ENCODE data around the gene SPATA31D3.
"Not testable (repeated sequence)": the region's sequence is repeated elsewhere in the genome, so short reads cannot be mapped to it uniquely, and the experiment has no call there.

The SPATA31D3 gene

GRCh38 chr9:81980568-81980967 is 37.3 kb downstream of the SPATA31D3 start:
- DNase-seq = no peak

- no peak for DNase-seq
Observed at GRCh38 chr9:81981883-81982282, 38.6 kb downstream of the SPATA31D3 start.

GRCh38 chr9:81984928-81985327 is 41.6 kb downstream of the SPATA31D3 start:
- DNase-seq = no peak

- DNase-seq = no peak
Observed at GRCh38 chr9:81986051-81986450, 42.8 kb downstream of the SPATA31D3 start.

DNA sequence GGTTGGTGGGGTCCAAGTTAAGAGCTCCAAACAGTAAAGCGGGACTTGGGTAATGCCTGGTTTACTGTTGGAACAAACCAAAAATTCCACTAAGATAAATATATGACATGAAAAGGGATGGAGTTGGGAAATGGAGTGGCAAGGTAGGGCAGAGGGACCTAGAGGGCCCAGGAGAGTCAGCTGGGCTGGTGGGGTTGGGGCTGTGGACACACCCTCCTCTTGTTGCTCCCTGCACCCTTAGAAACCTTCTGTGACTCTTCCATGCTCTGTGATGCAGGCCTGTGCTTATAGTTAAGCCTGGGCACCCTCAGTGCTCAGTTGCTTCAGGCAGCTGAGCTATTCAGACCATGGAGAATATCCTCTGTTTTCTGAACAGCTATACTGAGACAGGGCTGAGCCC is 45.2 kb downstream of the SPATA31D3 start, which contains the start of gene SPATA31D1:
TSS of gene SPATA31D1 (plus strand) at position 301 of the 400 bp plus-strand sequence. CDS start at position 348, 47 bp downstream.
- not testable (repeated sequence) for DNase-seq

- no peak for DNase-seq
Observed at GRCh38 chr9:81989700-81990099, 46.4 kb downstream of the SPATA31D3 start.

GRCh38 chr9:81993656-81994055 is 50.4 kb downstream of the SPATA31D3 start:
- DNase-seq = no peak

Data from activated CD4-positive, alpha-beta T cell treated with anti-CD3 and anti-CD28 coated beads, Interleukin-2, amount 50 U/mL, for 16 hours (primary cell).